ENCODE measurements around the gene LCMT2. TPM values are rescaled to one million over a fixed set of nuclear protein-coding genes. Genes with fewer than 3 reads are reported as not detected.

Gene LCMT2
- total and polyA plus RNA-seq, 7 donors, result 2.3 to 5.4 (median 3.3) TPM

- H3K27ac ChIP-seq, result no peak overlapping the region
- no peak overlapping the region for H3K4me3 ChIP-seq
- H3K4me1 ChIP-seq, result no peaks in the 10 kb centered on the region
- DNase-seq, result no peak
- no peaks in the 10 kb centered on the region for H3K9me3 ChIP-seq
- TF ChIP-seq POLR2AphosphoS5 (IDR thresholded peaks at IDR 0.05), result no peak
- TF ChIP-seq EP300 (IDR thresholded peaks at IDR 0.05), result no peak
- TF ChIP-seq CTCF (IDR thresholded peaks at IDR 0.05), result no peak
- no peak for TF ChIP-seq POLR2A (IDR thresholded peaks at IDR 0.05)
- H3K36me3 ChIP-seq, result no peaks in the 10 kb centered on the region
- WGBS, 2 donors, result 81 to 83% methylated on average over 15 of the region's 15 CpGs
- H3K27me3 ChIP-seq, result no peaks in the 10 kb centered on the region
- intact Hi-C loops (cut with DNase I), result loop anchor here (10.0 kb wide), 1 partner anchor 62 kb away; the partner anchor contains the start of gene EPB42
These were observed 43.1 kb downstream of the LCMT2 start for GRCh38 chr15:43287254-43287653.

GRCh38 chr15:43286074-43286473, 44.3 kb downstream of the LCMT2 start:
- DNase-seq, result no peak
- Histone ChIP-seq H3K4me1 (no peaks in the 10 kb centered on the region), H3K36me3 (no peaks in the 10 kb centered on the region), H3K9me3 (no peaks in the 10 kb centered on the region), H3K27ac (no peak overlapping the region), H3K4me3 (no peak overlapping the region), H3K27me3 (no peaks in the 10 kb centered on the region)
- intact Hi-C loops (cut with DNase I), result loop anchor here (10.0 kb wide), 1 partner anchor 61 kb away; the partner anchor contains the start of gene EPB42
- WGBS, 2 donors, result 62 to 70% methylated on average over 7 of the region's 7 CpGs
- no peak for TF ChIP-seq EP300 (IDR thresholded peaks at IDR 0.05)
- TF ChIP-seq POLR2A (IDR thresholded peaks at IDR 0.05), result no peak
- no peak for TF ChIP-seq CTCF (IDR thresholded peaks at IDR 0.05)
- TF ChIP-seq POLR2AphosphoS5 (IDR thresholded peaks at IDR 0.05), result no peak

- TF ChIP-seq EP300 (IDR thresholded peaks at IDR 0.05) (no peak), POLR2A (IDR thresholded peaks at IDR 0.05) (no peak), CTCF (IDR thresholded peaks at IDR 0.05) (peak; percentile 70 to 91 (median 85)), POLR2AphosphoS5 (IDR thresholded peaks at IDR 0.05) (no peak)
- DNase-seq, result no peak
- 8 to 18% methylated on average over 4 of the region's 4 CpGs for WGBS, 2 donors
- Histone ChIP-seq H3K9me3 (no peaks in the 10 kb centered on the region), H3K27ac (no peak overlapping the region), H3K36me3 (no peaks in the 10 kb centered on the region), H3K4me1 (no peaks in the 10 kb centered on the region), H3K27me3 (no peaks in the 10 kb centered on the region), H3K4me3 (no peak overlapping the region)
- intact Hi-C loops (cut with DNase I), result loop anchor here (2.0 to 10.0 kb wide), 2 partner anchors 61 to 99 kb away; partner anchors contain the start of gene EPB42
These were observed 44.8 kb downstream of the LCMT2 start for GRCh38 chr15:43285609-43286037.

GRCh38 chr15:43283526-43283925, 46.8 kb downstream of the LCMT2 start:
- DNase-seq, result no peak
- H3K9me3 ChIP-seq, result no peaks in the 10 kb centered on the region
- TF ChIP-seq POLR2AphosphoS5 (IDR thresholded peaks at IDR 0.05), result no peak
- TF ChIP-seq CTCF (IDR thresholded peaks at IDR 0.05), result no peak
- TF ChIP-seq EP300 (IDR thresholded peaks at IDR 0.05), result no peak
- TF ChIP-seq POLR2A (IDR thresholded peaks at IDR 0.05), result no peak
- no peaks in the 10 kb centered on the region for H3K4me1 ChIP-seq
- H3K4me3 ChIP-seq, result no peak overlapping the region
- no peaks in the 10 kb centered on the region for H3K36me3 ChIP-seq
- WGBS, 2 donors, result 69 to 84% methylated on average over 1 of the region's 1 CpG
- intact Hi-C loops (cut with DNase I), result loop anchor here (10.0 kb wide), 1 partner anchor 59 kb away; the partner anchor contains the start of gene EPB42
- no peaks in the 10 kb centered on the region for H3K27me3 ChIP-seq
- H3K27ac ChIP-seq, result no peak overlapping the region
